T-helper 1 cell treated with Interleukin-12 subunit alpha and Interleukin-12 subunit beta and Interleukin-4 antibody, amounts not matched to agents 30 μg/mL and 1 μg/mL, for 36 hours (primary cell): Measurements from ENCODE around the gene HYLS1.

Experiments
- H3K27ac Mint-ChIP-seq: one replicate; pipeline ENCODE4 v1.8.0; 2021; ENCODE audit warnings: mild to moderate bottlenecking, mixed read lengths
- H3K27me3 Mint-ChIP-seq: one replicate; pipeline ENCODE4 v1.8.0; 2021; ENCODE audit warnings: low read depth, mixed read lengths
- H3K36me3 Mint-ChIP-seq: one replicate; pipeline ENCODE4 v1.8.0; 2021; ENCODE audit warnings: low read depth, mixed read lengths
- H3K4me1 Mint-ChIP-seq: one replicate; pipeline ENCODE4 v1.8.0; 2021; ENCODE audit warnings: low read depth, mixed read lengths
- H3K4me3 Mint-ChIP-seq: one replicate; pipeline ENCODE4 v1.8.0; 2021; ENCODE audit warnings: mild to moderate bottlenecking, moderate library complexity, mixed read lengths
- H3K9me3 Mint-ChIP-seq: one replicate; pipeline ENCODE4 v1.8.0; 2021; ENCODE audit warnings: mixed read lengths

Gene HYLS1

DNA sequence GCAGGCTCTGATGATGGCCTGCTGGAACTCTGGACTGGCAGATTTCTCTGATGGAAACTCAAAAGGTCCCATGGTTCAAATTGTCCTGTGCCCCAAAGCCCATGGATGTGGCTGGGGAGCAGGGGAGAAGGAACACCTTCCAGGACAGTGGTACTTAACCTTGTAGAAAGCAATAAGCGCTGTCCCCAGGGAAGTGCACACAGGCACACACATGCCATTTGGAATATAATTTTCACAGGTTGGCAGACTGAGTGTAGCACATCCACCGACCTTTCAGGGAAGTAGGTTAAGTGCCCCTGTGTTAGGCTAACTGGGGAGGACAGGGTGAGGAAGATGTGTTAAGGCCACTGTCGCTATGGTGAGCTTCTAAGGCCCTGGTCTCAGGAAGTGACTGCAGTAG is 34.7 kb downstream of the HYLS1 start:
- Mint-ChIP-seq H3K4me3 (no peak overlapping the region), H3K27me3 (peaks cover 23% of the 10 kb centered on the region)

DNA sequence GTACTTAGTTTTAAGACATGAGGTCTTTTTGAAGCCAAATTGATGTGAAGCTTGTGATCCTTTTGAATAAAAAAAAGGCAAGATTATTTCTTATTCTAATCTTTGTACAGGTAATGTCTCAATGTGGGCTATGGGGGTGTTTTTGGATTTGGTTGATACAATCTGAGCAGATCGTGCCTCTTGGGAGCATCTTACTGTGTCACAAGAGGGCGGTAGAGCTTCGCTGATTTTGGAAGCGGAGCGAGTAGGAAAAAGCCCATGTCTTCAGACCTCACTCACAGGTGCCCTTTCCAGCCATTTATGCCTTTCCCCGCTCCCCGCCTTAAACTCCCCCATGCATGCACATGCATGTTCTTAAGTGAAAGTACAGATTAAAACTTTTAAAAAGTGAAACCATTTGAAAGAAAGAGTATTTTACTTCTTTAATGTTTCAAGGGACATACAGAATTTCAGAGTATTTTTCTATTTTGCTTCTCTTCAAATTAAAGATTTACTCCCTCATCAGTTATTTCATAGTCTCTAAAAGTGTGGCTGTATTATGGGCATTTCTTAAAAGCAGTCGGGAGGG is 35.6 kb downstream of the HYLS1 start:
- Mint-ChIP-seq H3K4me1 (no peaks in the 10 kb centered on the region), H3K9me3 (no peaks in the 10 kb centered on the region), H3K36me3 (no peaks in the 10 kb centered on the region), H3K4me3 (no peak overlapping the region), H3K27me3 (peaks cover 25% of the 10 kb centered on the region), H3K27ac (no peak overlapping the region)

More for the DNA sequence above, 34.7 kb downstream of the HYLS1 start:
- Mint-ChIP-seq H3K4me1 (no peaks in the 10 kb centered on the region), H3K9me3 (no peaks in the 10 kb centered on the region), H3K27ac (no peak overlapping the region), H3K36me3 (no peaks in the 10 kb centered on the region)

DNA sequence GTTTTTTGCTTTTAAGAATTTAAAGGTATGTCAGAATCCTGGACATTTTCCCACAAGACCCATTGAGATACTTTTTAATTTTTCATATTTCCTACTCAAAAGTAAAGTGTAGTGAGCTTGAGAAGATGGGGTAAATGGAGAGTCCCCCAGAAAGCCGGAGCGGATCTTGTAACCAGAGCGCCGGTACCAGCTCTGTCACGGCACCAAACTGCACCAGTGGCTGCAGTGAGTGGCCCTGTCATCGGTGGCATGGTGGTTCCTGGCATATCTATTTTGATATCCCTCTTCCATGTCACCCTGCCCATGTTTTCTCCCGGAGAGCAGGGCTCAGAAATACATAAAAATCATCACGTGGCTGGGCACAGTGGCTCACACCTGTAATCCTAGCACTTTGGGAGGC is 36.2 kb downstream of the HYLS1 start:
- no peaks in the 10 kb centered on the region for H3K36me3 Mint-ChIP-seq

DNA sequence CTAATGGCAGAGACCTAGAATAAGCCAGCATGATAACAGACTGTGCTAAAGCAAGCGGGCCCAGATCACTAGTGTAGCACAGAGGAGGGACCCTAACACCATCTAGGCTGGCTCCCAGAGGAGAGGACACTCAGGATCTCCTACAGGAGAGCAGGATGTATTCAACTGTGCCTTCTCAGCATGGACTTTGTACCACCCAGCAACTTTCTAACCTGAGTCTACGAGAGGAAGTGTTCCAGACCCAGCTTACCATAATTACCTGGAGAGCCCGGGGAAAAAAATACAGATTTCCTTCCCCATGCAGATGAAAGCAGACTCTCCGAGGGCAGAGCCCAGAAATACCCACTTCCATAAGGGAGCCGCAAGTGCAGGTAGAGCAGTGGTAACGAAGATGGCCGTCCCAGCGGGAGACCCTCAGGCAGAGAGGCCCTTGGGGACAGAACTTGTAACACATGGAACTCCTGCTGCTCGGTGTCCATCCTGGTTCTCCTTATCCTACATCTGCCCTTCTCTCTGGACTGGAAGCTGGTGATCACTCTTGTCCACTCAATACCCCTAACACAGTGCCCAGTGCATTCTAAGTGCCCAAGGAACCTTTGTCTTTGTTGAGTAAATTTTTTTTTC is 37.0 kb downstream of the HYLS1 start:
- Mint-ChIP-seq H3K27ac (no peak overlapping the region), H3K27me3 (peaks cover 18% of the 10 kb centered on the region), H3K4me3 (no peak overlapping the region), H3K4me1 (no peaks in the 10 kb centered on the region), H3K9me3 (no peaks in the 10 kb centered on the region), H3K36me3 (no peaks in the 10 kb centered on the region)

More for the DNA sequence above, 36.2 kb downstream of the HYLS1 start:
- no peak overlapping the region for H3K4me3 Mint-ChIP-seq
- peaks cover 21% of the 10 kb centered on the region for H3K27me3 Mint-ChIP-seq
- no peaks in the 10 kb centered on the region for H3K9me3 Mint-ChIP-seq
- H3K27ac Mint-ChIP-seq: no peak overlapping the region
- H3K4me1 Mint-ChIP-seq: no peaks in the 10 kb centered on the region

DNA sequence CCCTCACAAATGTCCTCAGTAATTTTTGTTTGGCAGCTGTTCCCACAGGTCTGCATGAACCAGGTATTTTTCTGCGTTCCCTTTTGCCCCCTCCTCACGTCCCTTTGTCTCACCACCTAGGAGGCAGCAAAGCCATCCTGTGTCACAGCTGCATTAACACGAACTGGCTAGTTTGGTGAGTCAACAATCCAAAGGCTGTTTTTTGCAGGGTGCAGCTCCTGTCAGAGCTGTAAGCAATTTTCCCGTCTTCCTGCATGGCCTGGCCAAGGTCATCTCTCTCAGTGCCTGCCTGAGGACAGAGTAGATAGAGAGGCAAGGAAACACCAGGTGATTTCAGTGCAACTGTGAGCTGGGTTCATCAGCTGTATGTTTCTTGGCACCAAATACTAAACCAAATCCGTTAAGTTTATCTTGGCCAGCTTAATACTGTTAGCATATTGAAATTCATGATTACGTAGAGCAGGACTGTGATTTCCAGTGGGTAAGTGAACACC is 37.8 kb downstream of the HYLS1 start:
- Mint-ChIP-seq H3K9me3 (no peaks in the 10 kb centered on the region), H3K4me3 (no peak overlapping the region), H3K4me1 (no peaks in the 10 kb centered on the region), H3K27me3 (peaks cover 19% of the 10 kb centered on the region), H3K27ac (no peak overlapping the region), H3K36me3 (no peaks in the 10 kb centered on the region)

DNA sequence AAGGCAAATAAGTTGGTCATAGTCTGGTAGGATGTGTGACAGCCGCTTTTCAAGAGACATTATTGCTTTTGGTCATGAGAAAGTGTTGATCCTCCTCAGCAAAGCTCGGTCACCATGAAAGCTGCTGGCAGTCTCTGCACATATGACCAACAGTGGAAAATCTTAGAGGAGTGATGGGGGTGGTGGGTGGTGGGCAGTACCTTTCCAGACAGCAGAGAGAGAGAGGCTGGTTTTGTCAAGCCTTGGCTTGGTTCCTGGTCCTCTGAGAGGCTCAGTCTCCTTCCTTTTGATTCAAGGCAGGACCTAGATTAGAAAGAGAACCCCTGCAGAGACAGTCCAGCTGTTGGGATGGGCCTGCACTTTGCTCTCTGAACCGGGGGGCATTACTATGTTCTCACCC is 38.3 kb downstream of the HYLS1 start:
- H3K4me3 Mint-ChIP-seq: no peak overlapping the region
- no peaks in the 10 kb centered on the region for H3K36me3 Mint-ChIP-seq
- no peaks in the 10 kb centered on the region for H3K4me1 Mint-ChIP-seq
- H3K9me3 Mint-ChIP-seq: no peaks in the 10 kb centered on the region
- peaks cover 19% of the 10 kb centered on the region for H3K27me3 Mint-ChIP-seq
- no peak overlapping the region for H3K27ac Mint-ChIP-seq

DNA sequence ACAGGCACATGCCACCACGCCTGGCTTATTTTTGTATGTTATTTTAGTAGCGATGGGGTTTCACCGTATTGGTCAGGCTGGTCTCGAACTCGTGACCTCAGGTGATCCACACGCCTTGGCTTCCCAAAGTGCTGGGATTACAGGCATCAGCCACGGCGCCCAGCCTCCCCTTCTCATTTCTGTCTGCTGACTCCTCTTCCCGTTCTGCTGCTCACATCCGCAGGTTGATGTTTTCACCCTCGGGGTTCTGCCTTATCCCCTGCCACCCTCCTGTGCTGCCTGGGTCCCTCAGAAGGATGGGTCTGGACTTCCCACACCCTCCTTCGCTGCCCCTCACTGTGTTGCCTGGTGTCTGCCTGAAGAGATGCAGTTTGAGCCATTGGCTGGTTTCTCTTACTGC is 39.2 kb downstream of the HYLS1 start:
- no peaks in the 10 kb centered on the region for H3K9me3 Mint-ChIP-seq
- no peak overlapping the region for H3K27ac Mint-ChIP-seq
- no peak overlapping the region for H3K4me3 Mint-ChIP-seq

DNA sequence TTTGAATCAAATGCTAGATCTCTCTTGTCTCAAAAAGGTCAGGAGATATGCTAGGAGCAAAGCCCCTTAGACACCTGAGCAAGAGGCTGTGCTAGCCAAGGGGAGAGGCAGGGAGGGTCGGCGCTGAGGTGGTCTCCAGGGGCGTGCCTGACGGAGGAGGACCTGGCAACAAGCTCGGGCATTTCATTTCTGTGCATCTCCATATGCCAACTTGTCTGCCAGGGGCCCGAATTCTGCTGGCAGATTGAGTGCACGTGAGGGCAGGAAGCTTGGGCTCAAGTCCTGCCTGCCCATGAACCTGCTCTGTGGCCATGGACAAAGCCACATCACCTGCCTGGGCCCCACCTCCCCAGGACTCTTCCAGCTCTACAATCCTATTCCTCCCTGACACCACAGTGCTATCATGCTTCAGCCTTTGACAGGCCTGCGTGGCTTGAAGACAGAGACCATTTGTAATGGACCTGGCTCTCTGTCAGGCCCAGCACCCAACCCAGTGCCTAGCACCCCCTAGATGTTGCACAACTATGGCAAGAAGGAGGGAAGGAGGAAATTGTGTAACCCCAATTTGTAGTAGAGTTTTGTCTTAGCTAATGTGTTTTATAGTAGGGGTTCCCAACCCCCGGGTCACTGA is 42.1 kb downstream of the HYLS1 start:
- Mint-ChIP-seq H3K27ac (no peak overlapping the region), H3K4me3 (no peak overlapping the region), H3K36me3 (no peaks in the 10 kb centered on the region), H3K27me3 (peaks cover 13% of the 10 kb centered on the region), H3K4me1 (no peaks in the 10 kb centered on the region), H3K9me3 (no peaks in the 10 kb centered on the region)

More for the DNA sequence above, 39.2 kb downstream of the HYLS1 start:
- Mint-ChIP-seq H3K27me3 (peaks cover 19% of the 10 kb centered on the region), H3K4me1 (no peaks in the 10 kb centered on the region), H3K36me3 (no peaks in the 10 kb centered on the region)

DNA sequence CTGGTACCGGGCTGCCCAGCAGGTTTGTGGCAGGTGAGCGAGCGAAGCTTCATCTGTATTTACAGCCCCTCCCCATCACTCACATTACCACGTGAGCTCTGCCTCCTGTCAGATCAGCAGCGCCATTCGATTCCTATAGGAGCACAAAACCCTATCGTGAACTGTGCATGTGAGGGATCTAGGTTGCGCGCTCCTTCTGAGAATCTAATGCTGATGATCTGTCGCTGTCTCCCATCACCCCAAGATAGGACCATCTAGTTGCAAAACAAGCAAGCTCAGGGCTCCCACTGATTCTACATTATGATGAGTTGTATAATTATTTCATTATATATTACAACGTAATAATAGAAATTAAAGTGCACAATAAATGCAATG is 42.6 kb downstream of the HYLS1 start:
- Mint-ChIP-seq H3K36me3 (no peaks in the 10 kb centered on the region), H3K27me3 (peaks cover 13% of the 10 kb centered on the region), H3K27ac (no peak overlapping the region), H3K9me3 (no peaks in the 10 kb centered on the region), H3K4me1 (no peaks in the 10 kb centered on the region), H3K4me3 (no peak overlapping the region)

DNA sequence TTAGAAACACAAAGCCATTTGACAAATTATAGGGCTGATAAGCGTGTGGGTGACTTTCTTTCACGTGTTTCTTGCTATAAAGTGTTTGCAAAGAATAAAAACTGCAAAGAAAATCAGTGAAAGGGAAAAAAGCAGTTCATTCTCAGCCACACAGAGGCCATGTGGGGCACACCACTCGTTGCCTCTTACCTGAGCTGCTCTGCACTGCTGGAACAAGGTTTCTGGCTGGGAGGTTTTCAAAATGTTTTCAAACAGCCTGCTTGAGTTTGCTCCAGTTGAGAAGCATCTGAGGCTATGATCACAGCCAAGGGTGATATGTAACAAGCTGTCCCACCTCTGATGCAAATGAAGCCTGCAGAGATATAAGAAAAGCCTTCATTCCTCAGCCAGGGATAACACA is 43.6 kb downstream of the HYLS1 start:
- Mint-ChIP-seq H3K36me3 (no peaks in the 10 kb centered on the region), H3K4me3 (no peak overlapping the region), H3K9me3 (no peaks in the 10 kb centered on the region), H3K4me1 (no peaks in the 10 kb centered on the region), H3K27me3 (peaks cover 13% of the 10 kb centered on the region), H3K27ac (no peak overlapping the region)

DNA sequence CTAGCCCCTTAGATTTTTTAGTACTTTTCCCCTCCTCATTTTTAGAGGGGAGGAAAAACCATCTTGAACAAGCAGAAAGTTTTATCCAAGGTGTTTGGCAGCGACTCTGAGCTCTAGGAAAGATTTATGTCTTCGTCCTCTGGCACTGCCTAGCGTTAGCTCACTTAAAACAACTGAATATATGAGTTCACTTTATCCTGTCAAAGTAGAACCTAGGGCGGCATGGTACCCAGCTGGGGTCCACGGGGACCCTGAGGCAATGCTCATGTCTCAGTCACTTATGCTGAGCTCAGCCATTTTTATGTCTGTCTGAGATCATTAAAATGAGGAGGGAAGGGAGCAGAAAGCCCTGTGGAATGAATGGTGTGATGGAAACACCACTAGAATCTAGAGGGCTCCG is 44.2 kb downstream of the HYLS1 start:
- Mint-ChIP-seq H3K27ac (no peak overlapping the region), H3K9me3 (no peaks in the 10 kb centered on the region), H3K36me3 (no peaks in the 10 kb centered on the region), H3K4me1 (no peaks in the 10 kb centered on the region), H3K27me3 (peaks cover 12% of the 10 kb centered on the region), H3K4me3 (no peak overlapping the region)

DNA sequence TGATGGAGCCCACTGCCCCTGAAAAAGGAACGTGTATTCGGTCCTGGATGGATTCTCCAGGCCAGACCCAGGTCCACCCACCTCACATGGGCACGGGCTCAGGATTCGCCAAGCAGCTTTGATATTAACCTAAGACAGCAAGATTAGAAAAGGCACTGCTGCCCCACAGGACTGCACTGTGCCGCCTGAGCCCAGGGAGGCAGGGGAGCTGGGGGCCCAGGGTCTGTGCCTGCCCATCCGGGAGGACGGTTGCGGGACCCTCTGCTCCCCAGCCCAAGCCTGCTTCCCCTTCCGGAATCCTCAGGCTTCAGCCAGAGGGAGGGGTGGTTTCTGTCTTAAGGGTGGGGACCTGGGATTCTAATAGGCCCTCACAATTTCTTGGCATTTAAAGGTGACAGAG is 44.8 kb downstream of the HYLS1 start:
- no peak overlapping the region for H3K27ac Mint-ChIP-seq
- H3K36me3 Mint-ChIP-seq: no peaks in the 10 kb centered on the region
- H3K27me3 Mint-ChIP-seq: peaks cover 6% of the 10 kb centered on the region
- no peaks in the 10 kb centered on the region for H3K4me1 Mint-ChIP-seq
- H3K9me3 Mint-ChIP-seq: no peaks in the 10 kb centered on the region
- H3K4me3 Mint-ChIP-seq: no peak overlapping the region

DNA sequence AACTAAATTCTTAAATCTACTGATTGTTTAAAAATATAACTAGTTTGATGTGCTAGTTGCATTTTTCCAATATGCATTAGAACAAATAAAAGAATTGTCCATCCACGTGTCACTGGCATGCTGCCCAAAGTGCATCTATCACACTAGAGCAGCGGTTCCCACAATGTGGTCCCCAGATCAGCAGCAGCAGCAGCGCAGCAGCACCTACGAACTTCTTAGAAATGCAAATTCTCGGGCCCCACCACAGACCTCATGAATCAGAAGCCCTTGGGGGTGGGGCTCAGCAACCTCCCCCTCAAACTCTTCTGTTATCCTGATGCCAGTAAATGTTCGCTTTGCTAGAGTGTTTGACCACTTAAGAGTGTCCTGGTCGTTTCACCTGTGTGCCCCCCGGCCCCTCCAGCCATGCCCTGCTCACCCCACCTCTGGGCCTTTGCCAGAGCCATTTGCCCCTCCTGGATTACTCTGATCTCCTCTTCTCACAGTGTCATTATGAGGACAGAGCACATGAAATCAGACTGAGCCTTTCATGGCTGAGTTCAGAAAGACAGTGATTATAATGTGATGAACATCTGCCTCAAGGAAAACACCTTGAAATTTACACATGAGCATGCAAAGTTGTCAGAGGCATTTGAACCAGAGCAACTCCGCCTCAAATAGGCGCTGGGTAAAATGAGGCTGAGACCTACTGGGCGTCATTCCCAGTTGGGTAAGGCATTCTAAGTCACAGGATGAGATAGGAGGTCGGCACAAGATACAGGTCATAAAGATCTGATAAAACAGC is 45.8 kb downstream of the HYLS1 start:
- Mint-ChIP-seq H3K27ac (no peak overlapping the region), H3K4me1 (no peaks in the 10 kb centered on the region)

DNA sequence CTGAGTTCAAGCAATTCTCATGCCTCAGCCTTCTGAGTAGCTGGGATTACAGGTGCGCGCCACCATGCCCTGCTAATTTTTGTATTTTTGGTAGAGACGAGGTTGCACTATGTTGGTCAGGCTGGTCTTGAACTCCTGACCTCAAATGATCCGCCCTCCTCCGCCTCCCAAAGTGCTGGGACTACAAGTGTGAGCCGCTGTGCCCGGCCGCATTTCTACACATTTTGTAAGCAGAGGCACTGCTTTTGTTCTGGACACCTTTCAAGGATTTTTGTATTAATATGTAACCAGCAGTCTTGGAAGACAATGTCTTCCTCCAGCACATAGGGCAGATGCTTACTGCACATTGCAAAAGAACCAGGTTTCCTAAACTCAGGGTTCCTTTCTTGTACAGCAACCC is 47.0 kb downstream of the HYLS1 start:
- Mint-ChIP-seq H3K27ac (no peak overlapping the region), H3K4me3 (no peak overlapping the region), H3K36me3 (no peaks in the 10 kb centered on the region), H3K9me3 (no peaks in the 10 kb centered on the region), H3K27me3 (peaks cover 5% of the 10 kb centered on the region), H3K4me1 (no peaks in the 10 kb centered on the region)

More for the DNA sequence above, 45.8 kb downstream of the HYLS1 start:
- Mint-ChIP-seq H3K36me3 (no peaks in the 10 kb centered on the region), H3K4me3 (no peak overlapping the region), H3K9me3 (no peaks in the 10 kb centered on the region), H3K27me3 (peaks cover 5% of the 10 kb centered on the region)

DNA sequence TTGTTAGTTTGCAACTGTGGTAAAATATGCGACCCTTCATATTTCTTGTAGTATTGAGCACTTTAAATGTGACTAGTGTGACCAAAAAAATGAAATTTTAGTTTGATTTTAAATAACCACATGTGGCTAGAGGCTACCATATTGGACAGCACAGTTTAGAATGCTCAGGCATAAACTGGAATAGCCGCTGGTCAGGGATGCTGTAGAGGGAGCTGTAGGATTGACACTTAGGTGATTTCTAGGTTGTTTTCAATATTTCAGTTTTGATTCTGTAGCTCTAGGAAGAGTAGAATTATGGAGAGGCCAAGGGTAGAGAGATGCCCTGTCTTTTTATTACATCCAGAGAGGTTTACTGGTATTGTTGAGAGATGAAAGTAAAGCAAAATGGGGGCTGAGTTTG is 47.6 kb downstream of the HYLS1 start:
- Mint-ChIP-seq H3K27me3 (peaks cover under 1% of the 10 kb centered on the region), H3K4me1 (no peaks in the 10 kb centered on the region), H3K4me3 (no peak overlapping the region), H3K27ac (no peak overlapping the region), H3K36me3 (no peaks in the 10 kb centered on the region), H3K9me3 (no peaks in the 10 kb centered on the region)
